ENCODE measurements around the gene MPEG1. TPM values are rescaled to one million over a fixed set of nuclear protein-coding genes. Genes with fewer than 3 reads are reported as not detected.

The MPEG1 gene
- total RNA-seq, 1 experiment from 2014 or later, result 0.08 TPM

- Histone ChIP-seq H3K27me3 (ENCODE audit: control insufficient read depth, insufficient read depth, low read length) (no peaks in the 10 kb centered on the region), H3K27ac (ENCODE audit: low read length) (no peak overlapping the region), H3K4me3 (ENCODE audit: low read depth in 2 of 2, low read length in 2 of 2) (no peak overlapping the region), H3K9me3 (ENCODE audit: control insufficient read depth, insufficient read depth, low read depth, low read length) (peaks cover 4% of the 10 kb centered on the region; the same call in 1 of the 2 replicates), H3K4me1 (ENCODE audit: control insufficient read depth, insufficient read depth, low read length) (no peaks in the 10 kb centered on the region), H3K36me3 (ENCODE audit: control insufficient read depth, insufficient read depth, low read length) (no peaks in the 10 kb centered on the region)
- in situ Hi-C loops (cut with HindIII; ENCODE audit: low pct_unique_long_range_greater_than_20kb, low sequenced_read_pairs) (no loop called here), intact Hi-C loops (cut with micrococcal nuclease; ENCODE audit: unreplicated experiment) (no loop called here)
- ChIA-PET CTCF (no interaction called here), POLR2A (no interaction called here)
- no TSS peak for BruUV-seq (replicated peaks)
- ATAC-seq, result no peak
- DNase-seq (ENCODE audit: low read depth, low spot score), result no peak
- no peak for TF ChIP-seq TCF7L2 (IDR thresholded peaks at IDR 0.05; ENCODE audit: low read depth, low read length)
- TF ChIP-seq, protein P1, sequence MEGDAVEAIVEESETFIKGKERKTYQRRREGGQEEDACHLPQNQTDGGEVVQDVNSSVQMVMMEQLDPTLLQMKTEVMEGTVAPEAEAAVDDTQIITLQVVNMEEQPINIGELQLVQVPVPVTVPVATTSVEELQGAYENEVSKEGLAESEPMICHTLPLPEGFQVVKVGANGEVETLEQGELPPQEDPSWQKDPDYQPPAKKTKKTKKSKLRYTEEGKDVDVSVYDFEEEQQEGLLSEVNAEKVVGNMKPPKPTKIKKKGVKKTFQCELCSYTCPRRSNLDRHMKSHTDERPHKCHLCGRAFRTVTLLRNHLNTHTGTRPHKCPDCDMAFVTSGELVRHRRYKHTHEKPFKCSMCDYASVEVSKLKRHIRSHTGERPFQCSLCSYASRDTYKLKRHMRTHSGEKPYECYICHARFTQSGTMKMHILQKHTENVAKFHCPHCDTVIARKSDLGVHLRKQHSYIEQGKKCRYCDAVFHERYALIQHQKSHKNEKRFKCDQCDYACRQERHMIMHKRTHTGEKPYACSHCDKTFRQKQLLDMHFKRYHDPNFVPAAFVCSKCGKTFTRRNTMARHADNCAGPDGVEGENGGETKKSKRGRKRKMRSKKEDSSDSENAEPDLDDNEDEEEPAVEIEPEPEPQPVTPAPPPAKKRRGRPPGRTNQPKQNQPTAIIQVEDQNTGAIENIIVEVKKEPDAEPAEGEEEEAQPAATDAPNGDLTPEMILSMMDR (IDR thresholded peaks at IDR 0.05), result no peak
- no peak for TF ChIP-seq REST (IDR thresholded peaks at IDR 0.05; ENCODE audit: insufficient read depth in 1 of 2, low read depth in 2 of 2, low read length in 1 of 2)
- TF ChIP-seq POLR2AphosphoS5 (IDR thresholded peaks at IDR 0.05; ENCODE audit: low read depth, low read length), result no peak
- TF ChIP-seq SIN3A (IDR thresholded peaks at IDR 0.05; ENCODE audit: borderline replicate concordance, insufficient read depth, low read depth, low read length), result no peak
Observed at GRCh38 chr11:59240322-59240721, 27.6 kb upstream of the MPEG1 start.

GRCh38 chr11:59226396-59226795 is 13.7 kb upstream of the MPEG1 start:
- intact Hi-C loops (cut with micrococcal nuclease; ENCODE audit: unreplicated experiment), result no loop called here
- H3K36me3 ChIP-seq (ENCODE audit: control insufficient read depth, insufficient read depth, low read length), result no peaks in the 10 kb centered on the region
- H3K9me3 ChIP-seq (ENCODE audit: control insufficient read depth, insufficient read depth, low read depth, low read length), result no peaks in the 10 kb centered on the region
- no peak overlapping the region for H3K4me3 ChIP-seq (ENCODE audit: low read depth in 2 of 2, low read length in 2 of 2)
- no peaks in the 10 kb centered on the region for H3K4me1 ChIP-seq (ENCODE audit: control insufficient read depth, insufficient read depth, low read length)
- H3K27me3 ChIP-seq (ENCODE audit: control insufficient read depth, insufficient read depth, low read length), result peaks cover 3% of the 10 kb centered on the region; the same call in 1 of the 2 replicates
- H3K27ac ChIP-seq (ENCODE audit: low read length), result no peak overlapping the region
- ChIA-PET POLR2A (no interaction called here), CTCF (no interaction called here)
- TF ChIP-seq SIN3A (IDR thresholded peaks at IDR 0.05; ENCODE audit: borderline replicate concordance, insufficient read depth, low read depth, low read length) (no peak), REST (IDR thresholded peaks at IDR 0.05; ENCODE audit: insufficient read depth in 1 of 2, low read depth in 2 of 2, low read length in 1 of 2) (no peak), TCF7L2 (IDR thresholded peaks at IDR 0.05; ENCODE audit: low read depth, low read length) (no peak), POLR2AphosphoS5 (IDR thresholded peaks at IDR 0.05; ENCODE audit: low read depth, low read length) (no peak)
- TF ChIP-seq, protein P1 (IDR thresholded peaks at IDR 0.05), result no peak
- in situ Hi-C loops (cut with HindIII; ENCODE audit: low pct_unique_long_range_greater_than_20kb, low sequenced_read_pairs), result no loop called here
- no TSS peak for BruUV-seq (replicated peaks)
- ATAC-seq (no peak), DNase-seq (ENCODE audit: low read depth, low spot score) (no peak)

Measured in Panc1 (cell line).